HG03039 (cell line): ENCODE results near the gene INS.

Source experiments
- ATAC-seq: cut with Tn5 transposase; IDR thresholded peaks from one replicate; pipeline ENCODE4 v1.9.1; 2021; ENCODE audit warnings: mild to moderate bottlenecking, moderate library complexity; ENCODE audit not compliant: unreplicated experiment

The INS gene

GRCh38 chr11:2149864-2150847 is 10.9 kb downstream of the INS start:
- no peak for ATAC-seq

DNA sequence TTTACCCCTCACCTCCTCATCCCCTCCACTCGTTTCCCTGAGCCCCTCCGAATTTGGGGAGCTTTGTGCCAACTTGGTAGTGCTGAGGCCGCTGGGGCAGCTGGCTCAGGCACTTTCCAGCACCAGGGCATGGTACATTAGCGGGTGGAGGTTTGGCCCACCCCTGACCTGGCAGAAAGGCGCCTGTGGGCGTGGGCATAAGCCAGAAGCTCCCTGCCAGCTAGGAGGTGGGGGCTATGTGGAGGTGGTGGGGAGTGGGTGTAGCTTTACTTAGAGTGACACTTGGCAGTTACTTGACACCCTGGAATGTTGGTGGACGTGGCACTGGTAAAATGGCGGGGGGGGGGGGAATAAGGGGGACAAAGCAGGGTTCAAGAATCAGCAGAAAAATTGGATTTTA is 11.5 kb downstream of the INS start:
- ATAC-seq = no peak

- no peak for ATAC-seq
Observed at GRCh38 chr11:2148595-2148994, 12.4 kb downstream of the INS start.

DNA sequence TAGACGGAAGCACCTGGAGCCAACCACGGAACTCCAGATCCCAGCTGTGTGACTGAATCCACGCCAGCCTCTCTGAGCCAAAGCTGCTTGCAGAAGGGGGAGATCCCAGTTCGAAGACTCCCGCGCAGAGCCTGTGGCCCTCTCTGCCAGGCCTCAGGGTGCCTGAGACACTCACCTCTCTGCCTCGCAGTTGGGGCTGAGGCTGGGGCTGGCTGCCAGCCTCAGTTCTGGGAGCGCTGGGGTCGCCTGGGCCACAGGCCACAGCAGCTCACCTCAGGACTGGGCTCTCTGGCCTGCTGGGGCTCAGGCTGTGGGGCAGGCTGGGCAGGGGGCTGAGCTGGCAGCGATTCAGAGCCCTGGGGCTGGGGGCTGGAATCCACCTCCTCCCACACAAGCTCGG is 13.6 kb downstream of the INS start:
- ATAC-seq = no peak

DNA sequence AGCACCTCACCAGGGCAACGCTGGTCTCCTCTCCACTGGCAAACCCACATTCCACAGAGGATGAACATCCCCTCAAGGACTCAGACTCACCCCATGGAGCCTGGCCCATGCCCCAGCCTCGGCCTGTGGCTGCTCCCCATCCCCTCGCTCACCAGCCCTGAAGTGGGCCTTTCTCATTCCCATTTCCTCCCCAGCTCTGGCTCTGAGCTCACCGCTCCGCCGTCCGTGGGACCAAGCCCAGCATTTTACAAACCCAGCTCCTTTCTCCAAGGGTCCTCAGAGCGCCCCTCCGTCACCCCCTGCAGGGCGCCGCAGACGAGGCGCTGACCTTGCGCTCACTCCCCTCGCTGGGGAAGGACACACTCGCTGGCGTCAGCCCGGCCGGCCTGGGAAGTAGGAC is 15.0 kb downstream of the INS start:
- ATAC-seq = no peak

GRCh38 chr11:2144544-2145248 is 16.3 kb downstream of the INS start:
- ATAC-seq = no peak

- no peak for ATAC-seq
Observed at GRCh38 chr11:2143799-2144543, 17.0 kb downstream of the INS start.

DNA sequence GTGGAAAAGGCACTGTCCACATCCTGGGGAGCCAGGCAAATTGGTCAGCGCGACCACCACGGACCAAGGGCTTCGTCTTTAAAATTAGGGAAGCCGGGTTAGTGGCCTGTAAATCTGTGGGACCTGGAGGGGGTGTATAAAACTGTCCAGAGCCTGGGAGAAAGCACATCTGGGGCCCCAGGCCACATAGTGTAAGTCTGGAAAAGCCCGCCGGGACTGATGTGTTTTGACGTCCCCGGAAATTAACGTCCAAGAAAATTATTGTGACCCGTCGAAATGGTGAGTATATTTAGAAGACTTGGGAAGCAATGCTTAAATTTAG is 17.6 kb downstream of the INS start:
- ATAC-seq = no peak

GRCh38 chr11:2142762-2143202 is 18.2 kb downstream of the INS start:
- no peak for ATAC-seq

DNA sequence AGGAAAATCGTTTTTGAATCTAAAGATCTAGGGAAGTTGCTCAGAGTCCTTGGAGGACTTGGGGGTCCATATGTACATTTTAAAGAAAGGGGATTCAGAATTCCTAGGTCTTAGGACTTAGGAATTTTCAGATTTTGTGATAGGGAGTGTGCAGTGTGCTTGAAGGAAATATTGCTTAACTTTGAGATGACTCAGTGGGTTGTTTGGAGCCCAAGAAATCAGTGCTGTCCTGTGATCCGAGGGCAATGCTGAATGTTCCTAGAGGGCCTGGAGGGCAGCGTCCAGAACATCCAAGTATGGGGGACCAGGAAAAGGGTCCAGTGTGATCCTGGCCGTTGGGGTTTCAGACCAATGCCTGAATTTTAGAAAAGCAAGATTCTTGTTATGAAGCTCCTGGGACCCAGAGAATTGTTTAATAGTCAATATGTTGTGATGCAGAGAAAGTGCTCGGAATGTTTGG is 18.7 kb downstream of the INS start:
- no peak for ATAC-seq

- ATAC-seq = no peak
Observed at GRCh38 chr11:2140411-2141400, 20.3 kb downstream of the INS start.

DNA sequence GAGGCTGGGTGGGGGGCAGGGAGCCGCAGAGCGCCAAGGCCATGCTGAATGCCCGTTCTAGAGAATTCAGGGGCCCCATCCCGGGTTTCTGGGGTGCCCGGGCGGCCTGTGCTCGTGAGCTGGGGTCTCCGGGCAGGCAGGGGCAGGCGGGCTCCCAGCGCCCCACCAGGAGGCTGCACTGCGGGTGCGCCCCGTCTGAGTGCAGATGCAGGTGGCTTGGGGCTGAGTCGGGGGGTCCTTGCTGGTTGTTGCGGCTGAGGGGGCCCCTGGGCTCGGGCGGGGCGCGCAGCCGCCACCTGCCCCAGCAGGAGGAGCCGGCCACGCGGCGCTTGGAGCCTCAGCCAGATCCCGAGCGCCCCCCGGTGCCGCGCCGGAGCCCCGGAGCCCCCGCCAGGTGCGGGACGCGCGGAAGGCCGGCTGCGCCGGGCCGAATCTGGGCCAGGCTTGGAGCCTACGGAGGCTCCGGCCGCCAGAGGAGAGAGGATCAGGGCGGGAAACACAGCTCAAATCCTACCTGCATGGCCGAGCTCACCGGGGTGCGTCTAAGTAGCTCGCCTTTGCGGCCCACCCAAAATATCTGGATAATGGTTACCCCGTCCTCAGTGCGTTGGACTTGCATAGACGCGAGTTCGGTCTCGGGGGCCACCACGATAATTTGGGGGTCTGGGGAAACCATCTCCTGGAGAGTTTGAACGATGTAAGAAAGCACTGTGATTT is 21.2 kb downstream of the INS start:
- no peak for ATAC-seq

DNA sequence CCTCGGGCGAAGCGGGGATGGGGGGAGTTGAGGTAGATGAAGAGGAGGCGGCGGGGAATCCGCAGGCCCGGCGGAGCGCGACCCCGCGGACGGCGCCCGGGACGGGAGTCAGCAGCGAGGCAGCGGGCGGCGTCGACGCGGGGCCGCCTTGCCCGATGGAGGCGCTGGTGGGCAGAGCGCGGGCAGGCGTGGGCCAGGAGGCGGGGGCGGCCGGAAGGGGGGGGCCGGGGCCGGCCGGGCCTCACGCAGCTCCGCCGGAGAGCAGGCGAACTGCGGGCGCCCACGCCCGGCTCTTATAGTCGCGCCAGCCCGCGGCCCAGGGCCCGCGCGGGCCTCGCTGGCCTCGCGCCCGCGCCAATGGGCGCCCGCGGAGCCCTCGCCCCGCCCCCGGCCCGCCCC is 21.9 kb downstream of the INS start, which contains the start of gene IGF2:
Gene IGF2, minus strand, starts transcription at position 267 of the 399 bp plus-strand sequence. CDS start 3,866 bp downstream, outside the sequence.
- ATAC-seq = no peak

DNA sequence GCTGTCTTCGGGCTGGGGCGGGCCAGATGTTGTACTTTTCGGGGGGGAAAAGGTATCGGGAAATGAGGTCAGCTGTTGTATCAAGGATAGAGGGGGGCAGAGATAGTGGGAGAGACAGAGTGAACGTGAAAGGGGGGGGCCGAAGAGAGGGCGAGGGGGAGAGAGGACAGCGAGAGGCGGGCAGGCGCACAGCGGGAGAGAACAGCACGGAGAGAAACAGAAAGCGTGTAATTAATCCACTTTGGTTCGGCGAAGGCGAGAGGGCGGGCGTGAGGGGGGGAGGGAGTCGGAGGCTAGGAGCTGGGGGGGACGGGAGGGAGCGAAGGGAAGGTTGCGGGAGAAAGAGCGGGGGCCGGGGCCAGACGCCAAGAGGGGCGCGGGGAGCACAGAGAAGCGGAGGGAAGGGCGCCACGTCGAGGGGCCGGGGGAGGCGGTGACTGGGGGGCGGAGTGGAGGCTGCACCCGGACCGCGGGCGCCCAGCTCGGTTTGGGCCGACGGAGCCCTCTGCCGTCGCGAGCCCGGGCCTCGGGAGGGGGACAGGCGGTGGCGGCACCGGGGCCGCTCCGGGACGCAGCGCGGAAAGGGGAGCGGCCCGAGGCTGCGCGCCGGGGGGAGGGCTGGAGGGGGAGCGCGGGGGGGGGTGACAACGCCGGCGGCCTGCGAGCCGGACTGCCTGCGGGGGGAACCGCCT is 22.4 kb downstream of the INS start:
- ATAC-seq = no peak

- no peak for ATAC-seq
Observed at GRCh38 chr11:2138068-2138430, 23.0 kb downstream of the INS start.

DNA sequence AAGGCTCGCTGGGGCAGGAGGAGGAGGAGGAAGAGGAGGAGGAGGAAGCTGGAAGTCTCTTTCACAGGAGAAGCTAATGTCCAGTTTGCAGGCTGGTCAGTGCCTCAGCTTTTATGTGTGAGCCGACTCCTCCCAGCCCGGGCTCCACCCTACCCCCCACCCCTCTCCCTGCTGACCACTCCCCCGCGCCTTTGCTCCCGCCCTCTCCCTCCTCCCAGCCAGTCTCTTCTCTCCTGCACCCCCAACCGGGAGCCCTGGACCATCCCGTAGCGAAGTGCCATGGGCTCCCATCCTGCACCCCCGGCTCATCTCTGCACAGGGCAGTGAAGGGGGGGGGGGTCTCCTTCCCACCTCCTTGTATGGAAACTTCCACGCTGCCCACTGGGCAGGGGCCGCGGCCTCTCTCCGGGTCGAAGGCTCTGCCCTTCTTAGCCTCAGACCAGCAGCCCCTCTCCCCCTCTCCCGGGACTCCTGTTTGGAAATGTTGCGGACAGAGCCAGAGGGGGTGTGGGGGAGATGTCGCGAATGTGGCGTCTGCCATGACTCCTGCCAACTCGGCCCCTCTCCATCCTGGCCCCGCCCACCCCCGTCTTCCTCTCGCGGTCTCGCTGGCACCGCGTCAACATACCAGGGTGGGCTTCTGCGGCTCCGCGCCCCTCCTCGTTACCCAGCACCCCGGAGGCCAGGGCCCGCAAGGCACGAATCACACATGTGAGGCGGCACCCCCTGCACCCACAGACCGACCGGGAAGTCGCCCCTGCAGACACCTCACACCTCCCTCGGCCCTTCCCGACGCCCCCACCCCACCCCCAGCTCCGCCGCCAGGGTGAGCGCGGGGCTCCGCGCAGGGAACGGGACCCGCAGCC is 23.6 kb downstream of the INS start:
- no peak for ATAC-seq

DNA sequence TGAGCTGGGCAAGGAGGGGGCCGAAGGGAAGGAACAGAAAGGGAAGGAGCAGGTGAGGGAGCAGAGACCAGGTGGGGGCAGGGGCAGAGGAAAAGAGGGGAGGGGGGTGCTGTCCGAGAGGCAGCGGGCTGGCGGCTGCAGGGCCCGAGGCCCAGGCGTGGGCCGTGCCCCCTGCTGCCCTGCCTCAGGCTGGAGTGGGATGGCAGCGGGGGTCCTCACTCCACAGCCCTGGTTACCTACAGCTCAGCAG is 24.1 kb downstream of the INS start:
- no peak for ATAC-seq

- no peak for ATAC-seq
Observed at GRCh38 chr11:2136209-2136951, 24.6 kb downstream of the INS start.
